HG03097 (cell line): ENCODE data around the gene HERC3.
"Not testable (repeated sequence)": the region's sequence is repeated elsewhere in the genome, so short reads cannot be mapped to it uniquely, and the experiment has no call there.

Source experiments
- ATAC-seq: cut with Tn5 transposase; IDR thresholded peaks from one replicate; pipeline ENCODE4 v1.9.1; 2021; ENCODE audit not compliant: unreplicated experiment, low FRiP score

The HERC3 gene

GRCh38 chr4:88605736-88606135, 13.5 kb downstream of the HERC3 start:
- no peak for ATAC-seq

- ATAC-seq, result no peak
Observed at GRCh38 chr4:88606832-88607231, 14.6 kb downstream of the HERC3 start.

GRCh38 chr4:88609387-88609786, 17.1 kb downstream of the HERC3 start:
- ATAC-seq, result no peak

GRCh38 chr4:88609794-88610193, 17.5 kb downstream of the HERC3 start:
- ATAC-seq, result not testable (repeated sequence)

- no peak for ATAC-seq
Observed at GRCh38 chr4:88610771-88611170, 18.5 kb downstream of the HERC3 start.

- no peak for ATAC-seq
Observed at GRCh38 chr4:88613417-88613875, 21.2 kb downstream of the HERC3 start.

- no peak for ATAC-seq
Observed at GRCh38 chr4:88614058-88614457, 21.8 kb downstream of the HERC3 start.

GRCh38 chr4:88616275-88617150, 24.2 kb downstream of the HERC3 start:
- ATAC-seq, result no peak

- ATAC-seq, result no peak
Observed at GRCh38 chr4:88618782-88619485, 26.7 kb downstream of the HERC3 start.

- no peak for ATAC-seq
Observed at GRCh38 chr4:88619971-88620370, 27.7 kb downstream of the HERC3 start.

- no peak for ATAC-seq
Observed at GRCh38 chr4:88621763-88622327, 29.6 kb downstream of the HERC3 start.

- ATAC-seq, result no peak
Observed at GRCh38 chr4:88623097-88623496, 30.8 kb downstream of the HERC3 start.

GRCh38 chr4:88628746-88629145, 36.5 kb downstream of the HERC3 start:
- ATAC-seq, result no peak

- no peak for ATAC-seq
Observed at GRCh38 chr4:88629826-88630225, 37.5 kb downstream of the HERC3 start.

- no peak for ATAC-seq
Observed at GRCh38 chr4:88630756-88631155, 38.5 kb downstream of the HERC3 start.

- ATAC-seq, result no peak
Observed at GRCh38 chr4:88643932-88644331, 51.7 kb downstream of the HERC3 start.

GRCh38 chr4:88645994-88646393, 53.7 kb downstream of the HERC3 start:
- no peak for ATAC-seq

GRCh38 chr4:88646528-88647280, 54.4 kb downstream of the HERC3 start:
- ATAC-seq, result no peak

GRCh38 chr4:88649716-88650115, 57.4 kb downstream of the HERC3 start:
- ATAC-seq, result no peak

- no peak for ATAC-seq
Observed at GRCh38 chr4:88653371-88653946, 61.2 kb downstream of the HERC3 start.
